Ishikawa (cell line): ENCODE measurements around the gene TLN1.

Source experiments
- CEBPB ChIP-seq: IDR thresholded peaks from 2 replicates; pipeline ENCODE4 v1.6.1; 2012
- CREB1 ChIP-seq: IDR thresholded peaks from 2 replicates; pipeline ENCODE4 v1.6.1; 2012; ENCODE audit warnings: low read depth
- EGR1 ChIP-seq: IDR thresholded peaks from 2 replicates; pipeline ENCODE4 v1.6.1; 2012
- EP300 ChIP-seq: IDR thresholded peaks from 2 replicates; pipeline ENCODE4 v1.6.1; 2012; ENCODE audit warnings: borderline replicate concordance
- FOXM1 ChIP-seq: IDR thresholded peaks from 2 replicates; pipeline ENCODE4 v1.6.1; 2012; ENCODE audit warnings: low read depth, borderline replicate concordance
- NFIC ChIP-seq: IDR thresholded peaks from 2 replicates; pipeline ENCODE4 v1.6.1; 2012
- RAD21 ChIP-seq: IDR thresholded peaks from 2 replicates; pipeline ENCODE4 v1.6.1; 2012; ENCODE audit warnings: low read depth
- TAF1 ChIP-seq: IDR thresholded peaks from 2 replicates; pipeline ENCODE4 v1.6.1; 2012; ENCODE audit warnings: low read depth, mild to moderate bottlenecking
- TCF12 ChIP-seq: IDR thresholded peaks from 2 replicates; pipeline ENCODE4 v1.6.1; 2012; ENCODE audit warnings: low read depth
- TEAD4 ChIP-seq: IDR thresholded peaks from 2 replicates; pipeline ENCODE4 v1.6.1; 2012
- USF1 ChIP-seq: IDR thresholded peaks from 2 replicates; pipeline ENCODE4 v1.6.1; 2012
- YY1 ChIP-seq: IDR thresholded peaks from 2 replicates; pipeline ENCODE4 v1.6.1; 2012; ENCODE audit warnings: low read depth
- ZBTB7A ChIP-seq: IDR thresholded peaks from 2 replicates; pipeline ENCODE4 v1.6.1; 2012; ENCODE audit warnings: low read depth
- TF ChIP-seq, protein P1 (sequence below): IDR thresholded peaks from 2 replicates; pipeline ENCODE4 v1.6.1; 2012
- TF ChIP-seq, protein P2 (sequence below): IDR thresholded peaks from 2 replicates; pipeline ENCODE4 v1.6.1; 2012; ENCODE audit warnings: low read depth, mild to moderate bottlenecking

TLN1 gene

GRCh38 chr9:35771075-35771433 is 39.1 kb upstream of the TLN1 start:
- TF ChIP-seq USF1, result no peak
- TF ChIP-seq TAF1, result no peak
- no peak for TF ChIP-seq NFIC
- TF ChIP-seq TCF12, result no peak
- TF ChIP-seq, protein P1, sequence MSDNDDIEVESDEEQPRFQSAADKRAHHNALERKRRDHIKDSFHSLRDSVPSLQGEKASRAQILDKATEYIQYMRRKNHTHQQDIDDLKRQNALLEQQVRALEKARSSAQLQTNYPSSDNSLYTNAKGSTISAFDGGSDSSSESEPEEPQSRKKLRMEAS, result no peak

- no peak for TF ChIP-seq RAD21
- TF ChIP-seq, protein P1, result no peak
These were observed 37.8 kb upstream of the TLN1 start for GRCh38 chr9:35769763-35770162.

DNA sequence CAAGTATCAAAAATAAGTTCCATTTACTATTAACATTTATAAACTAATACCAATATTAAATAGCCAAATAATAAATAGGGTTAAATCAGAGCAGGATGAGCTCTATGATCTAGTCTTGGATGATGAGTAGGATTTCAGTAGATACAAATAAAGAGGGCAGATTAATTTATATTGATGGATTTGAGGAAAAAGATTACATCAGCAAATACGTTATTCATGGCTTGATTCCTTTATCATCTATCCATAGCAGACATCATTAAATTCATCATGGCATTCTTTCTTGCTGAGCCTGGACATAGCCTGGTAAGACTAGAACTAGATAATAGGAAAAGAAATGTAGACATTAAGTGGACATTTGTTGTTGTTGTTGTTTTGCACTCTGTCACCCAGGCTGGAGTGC is 35.5 kb upstream of the TLN1 start:
- no peak for TF ChIP-seq USF1
- TF ChIP-seq CEBPB, result no peak
- TF ChIP-seq RAD21, result no peak
- TF ChIP-seq FOXM1, result no peak
- no peak for TF ChIP-seq ZBTB7A
- TF ChIP-seq EP300, result no peak
- TF ChIP-seq YY1, result no peak
- no peak for TF ChIP-seq TEAD4
- TF ChIP-seq TCF12, result no peak
- TF ChIP-seq, protein P2, sequence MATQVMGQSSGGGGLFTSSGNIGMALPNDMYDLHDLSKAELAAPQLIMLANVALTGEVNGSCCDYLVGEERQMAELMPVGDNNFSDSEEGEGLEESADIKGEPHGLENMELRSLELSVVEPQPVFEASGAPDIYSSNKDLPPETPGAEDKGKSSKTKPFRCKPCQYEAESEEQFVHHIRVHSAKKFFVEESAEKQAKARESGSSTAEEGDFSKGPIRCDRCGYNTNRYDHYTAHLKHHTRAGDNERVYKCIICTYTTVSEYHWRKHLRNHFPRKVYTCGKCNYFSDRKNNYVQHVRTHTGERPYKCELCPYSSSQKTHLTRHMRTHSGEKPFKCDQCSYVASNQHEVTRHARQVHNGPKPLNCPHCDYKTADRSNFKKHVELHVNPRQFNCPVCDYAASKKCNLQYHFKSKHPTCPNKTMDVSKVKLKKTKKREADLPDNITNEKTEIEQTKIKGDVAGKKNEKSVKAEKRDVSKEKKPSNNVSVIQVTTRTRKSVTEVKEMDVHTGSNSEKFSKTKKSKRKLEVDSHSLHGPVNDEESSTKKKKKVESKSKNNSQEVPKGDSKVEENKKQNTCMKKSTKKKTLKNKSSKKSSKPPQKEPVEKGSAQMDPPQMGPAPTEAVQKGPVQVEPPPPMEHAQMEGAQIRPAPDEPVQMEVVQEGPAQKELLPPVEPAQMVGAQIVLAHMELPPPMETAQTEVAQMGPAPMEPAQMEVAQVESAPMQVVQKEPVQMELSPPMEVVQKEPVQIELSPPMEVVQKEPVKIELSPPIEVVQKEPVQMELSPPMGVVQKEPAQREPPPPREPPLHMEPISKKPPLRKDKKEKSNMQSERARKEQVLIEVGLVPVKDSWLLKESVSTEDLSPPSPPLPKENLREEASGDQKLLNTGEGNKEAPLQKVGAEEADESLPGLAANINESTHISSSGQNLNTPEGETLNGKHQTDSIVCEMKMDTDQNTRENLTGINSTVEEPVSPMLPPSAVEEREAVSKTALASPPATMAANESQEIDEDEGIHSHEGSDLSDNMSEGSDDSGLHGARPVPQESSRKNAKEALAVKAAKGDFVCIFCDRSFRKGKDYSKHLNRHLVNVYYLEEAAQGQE, result no peak
- TF ChIP-seq CREB1, result no peak
- TF ChIP-seq TAF1, result no peak
- TF ChIP-seq, protein P1, result no peak
- TF ChIP-seq EGR1, result no peak
- no peak for TF ChIP-seq NFIC

DNA sequence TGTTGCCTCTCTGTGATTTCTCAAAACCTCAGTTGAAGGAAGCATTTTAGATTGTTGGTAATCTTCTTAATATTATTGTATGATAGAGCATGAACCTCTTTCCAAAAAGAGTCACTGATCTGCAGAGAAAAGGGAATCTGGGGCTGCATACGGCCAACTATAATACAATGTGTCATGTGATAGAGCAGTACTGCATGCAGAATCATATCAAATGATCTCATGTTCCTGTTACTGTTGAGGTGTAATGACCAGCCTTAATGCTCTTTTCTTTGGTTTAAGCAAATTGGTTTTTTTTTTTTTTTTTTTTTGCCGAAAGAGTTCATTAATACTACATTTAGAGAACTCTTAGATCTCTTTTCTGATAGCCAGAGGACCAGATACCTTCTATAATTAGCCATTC is 35.0 kb upstream of the TLN1 start:
- TF ChIP-seq CREB1 (no peak), TEAD4 (no peak), CEBPB (no peak), ZBTB7A (no peak), EGR1 (no peak), TCF12 (no peak), EP300 (no peak), USF1 (no peak)
- TF ChIP-seq, protein P2, result no peak
- TF ChIP-seq, protein P1, result no peak

DNA sequence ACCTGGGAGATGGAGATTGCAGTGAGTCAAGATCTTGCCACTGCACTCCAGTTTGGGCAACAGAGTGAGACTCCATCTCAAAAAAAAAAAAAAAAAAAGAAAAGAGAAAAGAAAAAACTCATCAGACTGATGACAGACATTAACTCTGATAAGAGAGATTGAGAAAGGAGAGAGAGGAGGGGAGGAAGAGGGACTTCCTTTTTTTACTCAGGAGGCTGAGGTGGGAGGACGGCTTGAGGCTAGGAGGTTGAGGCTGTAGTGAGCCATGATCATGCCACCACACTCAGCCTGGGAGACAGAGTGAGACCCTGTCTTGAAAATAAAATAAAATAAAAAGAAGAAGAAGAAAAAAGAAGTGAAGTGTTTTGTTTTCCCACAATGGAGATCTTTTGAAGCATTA is 31.8 kb upstream of the TLN1 start:
- no peak for TF ChIP-seq ZBTB7A
- no peak for TF ChIP-seq EP300
- no peak for TF ChIP-seq TEAD4
- TF ChIP-seq, protein P1, result no peak
- TF ChIP-seq TCF12, result no peak
- no peak for TF ChIP-seq CEBPB
- TF ChIP-seq TAF1, result no peak
- TF ChIP-seq NFIC, result no peak
- no peak for TF ChIP-seq FOXM1
- no peak for TF ChIP-seq EGR1
- no peak for TF ChIP-seq YY1
- TF ChIP-seq, protein P2, result no peak
- no peak for TF ChIP-seq RAD21
- no peak for TF ChIP-seq CREB1
- no peak for TF ChIP-seq USF1
